ENCODE measurements around the gene SLCO4A1. TPM values are rescaled to one million over a fixed set of nuclear protein-coding genes. Genes with fewer than 3 reads are reported as not detected.

The SLCO4A1 gene
- total RNA-seq, 4 donors from 2014 or later, result 26.1 to 67.4 (median 55.6) TPM

DNA sequence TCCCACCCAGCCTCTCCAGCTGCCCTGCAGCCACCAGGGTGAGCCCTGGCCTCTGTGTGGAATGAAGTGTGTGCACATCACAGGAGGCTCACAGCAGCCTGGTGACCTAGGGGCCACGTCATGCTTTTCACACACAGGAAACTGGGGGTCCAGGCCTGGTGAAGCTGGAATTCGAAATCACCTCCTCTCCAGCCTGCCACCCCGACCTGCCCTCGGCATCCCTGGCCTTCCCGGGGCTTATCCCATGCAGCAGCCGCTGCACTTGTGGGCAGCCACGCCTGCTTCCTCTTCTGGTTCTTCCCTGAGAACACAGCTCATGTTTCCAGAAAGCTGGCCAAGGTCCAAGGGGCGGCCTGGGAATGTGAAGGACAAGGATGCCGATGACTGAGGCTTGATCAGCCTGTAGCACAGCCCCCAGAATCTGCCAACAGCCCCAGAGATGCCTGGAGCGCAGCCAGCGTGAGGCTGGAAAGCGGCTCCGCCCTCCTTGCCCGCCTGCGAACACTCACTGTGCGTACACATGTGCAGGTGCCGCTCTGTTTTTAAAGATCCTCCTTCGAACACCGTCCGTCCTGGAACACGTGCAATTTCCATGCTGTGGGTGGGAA lies 62.1 kb downstream of the SLCO4A1 start:
- peak; percentile 80 for DNase-seq (ENCODE audit: low spot score)
- TF ChIP-seq, protein P1, sequence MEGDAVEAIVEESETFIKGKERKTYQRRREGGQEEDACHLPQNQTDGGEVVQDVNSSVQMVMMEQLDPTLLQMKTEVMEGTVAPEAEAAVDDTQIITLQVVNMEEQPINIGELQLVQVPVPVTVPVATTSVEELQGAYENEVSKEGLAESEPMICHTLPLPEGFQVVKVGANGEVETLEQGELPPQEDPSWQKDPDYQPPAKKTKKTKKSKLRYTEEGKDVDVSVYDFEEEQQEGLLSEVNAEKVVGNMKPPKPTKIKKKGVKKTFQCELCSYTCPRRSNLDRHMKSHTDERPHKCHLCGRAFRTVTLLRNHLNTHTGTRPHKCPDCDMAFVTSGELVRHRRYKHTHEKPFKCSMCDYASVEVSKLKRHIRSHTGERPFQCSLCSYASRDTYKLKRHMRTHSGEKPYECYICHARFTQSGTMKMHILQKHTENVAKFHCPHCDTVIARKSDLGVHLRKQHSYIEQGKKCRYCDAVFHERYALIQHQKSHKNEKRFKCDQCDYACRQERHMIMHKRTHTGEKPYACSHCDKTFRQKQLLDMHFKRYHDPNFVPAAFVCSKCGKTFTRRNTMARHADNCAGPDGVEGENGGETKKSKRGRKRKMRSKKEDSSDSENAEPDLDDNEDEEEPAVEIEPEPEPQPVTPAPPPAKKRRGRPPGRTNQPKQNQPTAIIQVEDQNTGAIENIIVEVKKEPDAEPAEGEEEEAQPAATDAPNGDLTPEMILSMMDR (IDR thresholded peaks at IDR 0.05), result no peak
- ATAC-seq (ENCODE audit: low FRiP score), result peak; percentile 63

DNA sequence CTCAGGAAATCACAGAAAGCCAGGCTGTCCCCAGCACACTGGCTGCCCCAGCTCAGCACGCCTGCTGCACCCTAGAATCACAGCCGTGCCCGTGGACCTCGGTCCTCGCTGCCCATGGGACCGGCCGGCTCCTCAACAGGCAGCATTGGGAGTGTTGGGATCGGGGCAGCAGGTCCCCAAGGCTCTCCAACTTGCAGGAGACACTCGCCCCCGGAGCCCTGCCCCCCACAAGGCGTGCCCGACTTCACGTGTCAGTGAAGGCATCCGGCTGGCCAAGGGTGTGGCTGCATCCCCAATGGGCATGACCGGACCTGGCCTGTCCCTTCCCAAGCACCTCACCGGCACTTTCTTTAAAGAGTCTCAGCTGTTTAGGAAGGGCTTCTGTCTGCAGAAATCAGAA lies 63.3 kb downstream of the SLCO4A1 start:
- TF ChIP-seq, protein P1 (IDR thresholded peaks at IDR 0.05), result no peak
- DNase-seq (ENCODE audit: low spot score) (no peak), ATAC-seq (ENCODE audit: low FRiP score) (no peak)

DNA sequence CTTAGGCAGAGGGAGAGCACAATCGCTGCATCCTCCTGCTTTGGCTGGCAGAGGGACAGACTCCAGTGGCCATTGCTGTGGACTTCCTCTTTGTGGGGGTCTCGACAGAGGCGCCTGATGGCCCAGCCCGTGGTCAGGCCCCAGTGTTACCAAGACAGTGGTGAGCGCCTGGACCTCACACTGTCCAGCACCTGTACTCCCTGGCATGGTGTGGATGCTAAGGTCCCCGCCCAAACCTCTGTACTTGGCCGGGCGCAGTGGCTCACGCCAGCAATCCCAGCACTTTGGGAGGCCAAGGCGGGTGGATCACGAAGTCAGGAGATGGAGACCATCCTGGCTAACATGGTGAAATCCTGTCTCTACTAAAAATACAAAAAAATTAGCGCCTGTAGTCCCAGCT lies 64.0 kb downstream of the SLCO4A1 start:
- no peak for DNase-seq (ENCODE audit: low spot score)
- ATAC-seq (ENCODE audit: low FRiP score), result no peak
- TF ChIP-seq, protein P1 (IDR thresholded peaks at IDR 0.05), result no peak

DNA sequence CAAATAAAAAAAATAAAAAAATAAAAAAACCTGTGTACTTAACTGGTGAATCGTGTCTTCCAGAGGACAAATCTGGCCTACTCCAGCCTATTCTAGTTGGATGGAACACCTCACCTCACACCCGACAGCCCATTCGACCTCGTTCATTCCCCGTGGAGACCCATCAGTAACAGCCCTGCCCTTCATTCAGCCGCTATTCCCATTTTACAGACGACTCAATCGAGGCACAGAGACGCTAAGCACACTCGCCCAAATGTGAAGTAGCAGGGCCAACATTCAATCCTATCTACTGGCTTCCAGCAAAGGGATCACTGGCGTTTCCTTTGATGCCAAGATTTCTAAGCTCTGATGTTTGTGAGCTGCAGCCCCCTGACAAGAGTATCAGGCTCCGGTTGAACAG lies 64.6 kb downstream of the SLCO4A1 start:
- ATAC-seq (ENCODE audit: low FRiP score), result no peak
- TF ChIP-seq, protein P1 (IDR thresholded peaks at IDR 0.05), result no peak
- no peak for DNase-seq (ENCODE audit: low spot score)

DNA sequence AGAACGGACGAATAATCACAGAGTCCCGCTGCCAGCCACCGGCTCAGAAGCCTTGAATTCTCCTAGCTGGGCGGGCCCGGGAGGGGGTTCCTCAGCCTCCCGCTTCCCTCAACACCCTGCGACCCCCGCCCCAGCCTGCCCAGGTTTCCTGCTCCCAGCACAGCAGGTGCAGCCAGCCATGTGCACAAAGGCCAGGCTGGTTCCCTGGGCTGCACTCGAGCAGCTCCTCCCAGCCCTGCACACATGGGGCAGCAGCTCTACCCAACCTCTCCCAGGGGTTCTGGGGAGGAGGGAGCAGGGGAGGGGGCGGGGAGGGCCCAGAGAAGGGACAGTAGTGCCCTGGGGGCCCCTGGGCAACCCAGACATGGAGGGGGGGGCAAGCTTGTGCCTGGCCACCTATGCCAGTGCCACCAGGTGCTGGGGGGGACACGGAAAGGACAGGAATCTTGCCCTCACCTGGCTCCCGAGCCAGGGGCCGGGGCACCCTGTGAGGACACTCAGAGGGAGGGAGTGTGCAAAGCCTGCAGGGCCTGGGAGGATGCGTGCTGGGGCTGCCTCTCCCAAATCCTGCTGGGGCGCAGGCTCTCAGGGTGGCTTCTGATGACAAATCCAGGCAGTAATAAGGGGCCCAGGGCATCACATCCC lies 65.1 kb downstream of the SLCO4A1 start:
- TF ChIP-seq, protein P1 (IDR thresholded peaks at IDR 0.05), result no peak
- ATAC-seq (ENCODE audit: low FRiP score) (no peak), DNase-seq (ENCODE audit: low spot score) (no peak)

DNA sequence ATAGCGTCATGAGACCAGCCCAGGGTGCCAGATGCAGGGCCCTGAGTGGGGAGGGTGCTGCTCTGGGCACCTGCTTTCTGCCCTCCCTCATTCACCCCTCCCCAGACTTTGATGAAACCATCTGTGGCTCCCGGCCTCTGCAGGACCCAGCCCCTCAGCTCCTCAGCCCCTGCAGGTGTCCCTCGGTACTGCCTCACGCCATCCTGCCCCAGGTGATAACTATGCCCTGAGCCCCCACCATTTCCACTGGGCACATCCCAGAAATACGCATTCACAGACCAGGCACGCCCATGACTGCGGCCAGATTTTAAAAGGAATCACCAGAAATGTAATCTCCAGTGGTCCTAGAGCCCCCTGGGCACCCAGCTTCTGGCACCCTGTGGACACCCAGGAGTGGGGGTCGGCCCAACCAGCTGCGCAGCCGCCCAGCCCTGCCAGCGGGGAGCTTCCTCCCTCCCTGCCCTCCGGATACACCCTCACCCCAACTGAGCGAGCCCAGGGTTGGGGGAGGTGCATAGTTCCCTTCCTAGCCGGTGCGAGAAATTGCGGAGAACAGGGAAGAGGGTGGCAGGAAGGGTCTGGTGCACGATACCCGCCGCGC lies 65.7 kb downstream of the SLCO4A1 start:
- ATAC-seq (ENCODE audit: low FRiP score), result no peak
- TF ChIP-seq, protein P1 (IDR thresholded peaks at IDR 0.05), result no peak
- no peak for DNase-seq (ENCODE audit: low spot score)

Data from omental fat pad (tissue), 4 donors.